ENCODE results near the gene CHMP6. TPM values are rescaled to one million over a fixed set of nuclear protein-coding genes. Genes with fewer than 3 reads are reported as not detected.

Gene CHMP6
- total and polyA plus RNA-seq, 12 donors, result 17.5 to 30.6 (median 22.8) TPM

GRCh38 chr17:81044428-81044763, 52.8 kb downstream of the CHMP6 start:
- DNase-seq (no peak), ATAC-seq (no peak)
- intact Hi-C loops (cut with DNase I), result no loop called here
- 50 to 53% methylated on average over 14 of the region's 14 CpGs for WGBS, 2 donors
- Histone ChIP-seq H3K4me3 (peak overlapping the region in 5 of 10 donors; percentile 17 to 33 (median 30)), H3K9me3 (no peaks in the 10 kb centered on the region), H3K4me1 (peaks cover 26 to 92% (median 78%) of the 10 kb centered on the region in 9 donors), H3K36me3 (no peaks in the 10 kb centered on the region), H3K27me3 (no peaks in the 10 kb centered on the region), H3K27ac (peak overlapping the region; percentile 52 to 90 (median 78))
- no peak for TF ChIP-seq CTCF (IDR thresholded peaks at IDR 0.05)

GRCh38 chr17:81044764-81045589, 53.3 kb downstream of the CHMP6 start:
- intact Hi-C loops (cut with DNase I), result no loop called here
- H3K27me3 ChIP-seq, result no peaks in the 10 kb centered on the region
- H3K4me3 ChIP-seq, result peak overlapping the region in 6 of 10 donors; percentile 5 to 33 (median 27)
- 20 to 28% methylated on average over 28 of the region's 28 CpGs for WGBS, 2 donors
- H3K27ac ChIP-seq, result peak overlapping the region; percentile 52 to 90 (median 78)
- TF ChIP-seq CTCF (IDR thresholded peaks at IDR 0.05), result no peak
- DNase-seq (peak; percentile 91), ATAC-seq (peak; percentile 72 to 92 (median 85))
- peaks cover 26 to 92% (median 78%) of the 10 kb centered on the region in 9 donors for H3K4me1 ChIP-seq
- no peaks in the 10 kb centered on the region for H3K9me3 ChIP-seq
- H3K36me3 ChIP-seq, result no peaks in the 10 kb centered on the region

- no peak for TF ChIP-seq CTCF (IDR thresholded peaks at IDR 0.05)
- H3K4me3 ChIP-seq, result no peak overlapping the region
- H3K27ac ChIP-seq, result peak overlapping the region; percentile 52 to 90 (median 78)
- ATAC-seq, result no peak
- H3K9me3 ChIP-seq, result no peaks in the 10 kb centered on the region
- H3K27me3 ChIP-seq, result no peaks in the 10 kb centered on the region
- no peaks in the 10 kb centered on the region for H3K36me3 ChIP-seq
- no peak for DNase-seq
- H3K4me1 ChIP-seq, result peaks cover 26 to 92% (median 78%) of the 10 kb centered on the region in 9 donors
- intact Hi-C loops (cut with DNase I), result no loop called here
- WGBS, 2 donors, result 70 to 77% methylated on average over 9 of the region's 9 CpGs
Measured at GRCh38 chr17:81045590-81046095, 54.0 kb downstream of the CHMP6 start.

GRCh38 chr17:81046132-81046769, 54.6 kb downstream of the CHMP6 start:
- intact Hi-C loops (cut with DNase I), result no loop called here
- Histone ChIP-seq H3K27me3 (no peaks in the 10 kb centered on the region), H3K4me3 (no peak overlapping the region), H3K9me3 (no peaks in the 10 kb centered on the region), H3K4me1 (peaks cover 26 to 92% (median 80%) of the 10 kb centered on the region in 9 donors), H3K36me3 (no peaks in the 10 kb centered on the region), H3K27ac (peak overlapping the region in 9 of 10 donors; percentile 69 to 90 (median 82))
- ATAC-seq (no peak), DNase-seq (no peak)
- no peak for TF ChIP-seq CTCF (IDR thresholded peaks at IDR 0.05)
- 87 to 89% methylated on average over 17 of the region's 17 CpGs for WGBS, 2 donors
